GM23248 (cell line): Measurements from ENCODE around the gene NUB1. TPM values are rescaled to one million over a fixed set of nuclear protein-coding genes. Genes with fewer than 3 reads are reported as not detected.

Experiments used
- DNase-seq: peaks from one replicate; pipeline ENCODE4 v3.0.0-alpha.2; 2015
- H2AFZ ChIP-seq: fragments of 200-600 bp; sonication (generic); 2 replicates; pipeline ENCODE4 v1.6.1; 2016; ENCODE audit warnings: antibody characterized with exemption
- H3F3A ChIP-seq: fragments of 200-600 bp; sonication (generic); 2 replicates; pipeline ENCODE4 v1.6.1; 2016; ENCODE audit warnings: mild to moderate bottlenecking, antibody characterized with exemption, mixed run types; ENCODE audit not compliant: insufficient read depth
- H3K27ac ChIP-seq: fragments of 200-600 bp; sonication (generic); 2 replicates; pipeline ENCODE4 v1.5.1; 2016; ENCODE audit warnings: mild to moderate bottlenecking
- H3K27me3 ChIP-seq: fragments of 200-600 bp; sonication (generic); replicated peaks from 2 replicates; pipeline ENCODE4 v1.6.1; 2016; ENCODE audit warnings: mild to moderate bottlenecking; ENCODE audit not compliant: insufficient read depth
- H3K36me3 ChIP-seq: fragments of 200-600 bp; sonication (generic); 2 replicates; pipeline ENCODE4 v1.6.1; 2016; ENCODE audit warnings: low read depth, mild to moderate bottlenecking
- H3K4me1 ChIP-seq: fragments of 200-600 bp; sonication (generic); 2 replicates; pipeline ENCODE4 v1.6.1; 2016; ENCODE audit warnings: mild to moderate bottlenecking; ENCODE audit not compliant: insufficient read depth
- H3K4me2 ChIP-seq: fragments of 200-600 bp; sonication (generic); one replicate; pipeline ENCODE4 v1.6.1; 2016; ENCODE audit warnings: mild to moderate bottlenecking; ENCODE audit not compliant: unreplicated experiment
- H3K4me3 ChIP-seq: fragments of 200-600 bp; sonication (generic); 2 replicates; pipeline ENCODE4 v1.5.1; 2016; ENCODE audit warnings: mild to moderate bottlenecking
- H3K79me2 ChIP-seq: fragments of 200-600 bp; sonication (generic); 2 replicates; pipeline ENCODE4 v1.6.1; 2016; ENCODE audit warnings: mild to moderate bottlenecking; ENCODE audit not compliant: insufficient read depth
- H3K9ac ChIP-seq: fragments of 200-600 bp; sonication (generic); 2 replicates; pipeline ENCODE4 v1.6.1; 2016; ENCODE audit warnings: mild to moderate bottlenecking
- H3K9me2 ChIP-seq: fragments of 200-600 bp; sonication (generic); 2 replicates; pipeline ENCODE4 v1.6.1; 2016; ENCODE audit warnings: mixed run types, mild to moderate bottlenecking, moderate library complexity; ENCODE audit not compliant: insufficient read depth
- H3K9me3 ChIP-seq: fragments of 200-600 bp; sonication (generic); one replicate; pipeline ENCODE4 v1.6.1; 2017; ENCODE audit warnings: low read depth
- H4K20me1 ChIP-seq: fragments of 200-600 bp; sonication (generic); 2 replicates; pipeline ENCODE4 v1.6.0; 2016; ENCODE audit not compliant: insufficient read depth
- EZH2 ChIP-seq: fragments of 200-600 bp; sonication (generic); IDR thresholded peaks from 2 replicates; pipeline ENCODE4 v1.6.1; 2018; ENCODE audit warnings: antibody characterized with exemption, mild to moderate bottlenecking; ENCODE audit not compliant: insufficient read depth, poor library complexity, severe bottlenecking
- EZH2phosphoT487 ChIP-seq: fragments of 200-600 bp; sonication (generic); IDR thresholded peaks from 2 replicates; pipeline ENCODE4 v1.6.1; 2018; ENCODE audit warnings: antibody characterized with exemption, moderate library complexity, mild to moderate bottlenecking, low read depth; ENCODE audit not compliant: insufficient read depth
- WGBS, 2 experiments: methylation state at CpG; one replicate each; pipeline ENCODE4 v1.1.6; 2015 to 2017; ENCODE audit warnings: low lambda C conversion rate in 2 of 2, low coverage in 1 of 2; ENCODE audit errors: missing lambda C conversion rate in 2 of 2; 5-methylcytosine and 5-hydroxymethylcytosine counted together
- in situ Hi-C: fragments of 300-500 bp; cut with MboI; formaldehyde crosslinking; loops from 2 replicates; pipeline ENCODE4 v1.15.0; 2020
- polyA plus RNA-seq: library from polyadenylated mRNA; unstranded; fragments of >200 nt; fragmentation: Nextera tagmentation; extraction: Ambion mirVana; gene quantifications from 2 replicates; pipeline ENCODE4 v1.2.1, GENCODE V29; 2016
- total RNA-seq: library from RNA; depleted of rRNA; stranded (reverse); fragments of >200 nt; shearing (Covaris generic); gene quantifications from 2 replicates; pipeline ENCODE4 v1.2.3, GENCODE V29; 2014

NUB1 gene
- total and polyA plus RNA-seq, 2 experiments from 2014 or later, result 43.4 to 48.0 TPM

GRCh38 chr7:151415375-151416105 is 73.9 kb downstream of the NUB1 start:
- TF ChIP-seq EZH2, result no peak
- no peak for TF ChIP-seq EZH2phosphoT487
- Histone ChIP-seq H3F3A (no peaks in the 10 kb centered on the region), H4K20me1 (no peaks in the 10 kb centered on the region), H3K4me3 (no peak overlapping the region), H3K9me2 (no peaks in the 10 kb centered on the region), H3K9me3 (peaks cover 4% of the 10 kb centered on the region), H3K27me3 (peaks cover 43% of the 10 kb centered on the region), H2AFZ (no peak overlapping the region), H3K4me2 (no peak overlapping the region), H3K9ac (no peak overlapping the region), H3K4me1 (no peaks in the 10 kb centered on the region), H3K36me3 (no peaks in the 10 kb centered on the region), H3K27ac (no peak overlapping the region), H3K79me2 (no peaks in the 10 kb centered on the region)
- 34 to 41% methylated on average over 3 of the region's 3 CpGs for WGBS, 2 experiments
- peak; percentile 23 for DNase-seq
- in situ Hi-C loops, result no loop called here

GRCh38 chr7:151416112-151416940 is 74.7 kb downstream of the NUB1 start:
- H3K9me3 ChIP-seq, result peaks cover 4% of the 10 kb centered on the region
- H3K9me2 ChIP-seq, result no peaks in the 10 kb centered on the region
- H3K79me2 ChIP-seq, result no peaks in the 10 kb centered on the region
- H3K27ac ChIP-seq, result no peak overlapping the region
- no peak overlapping the region for H2AFZ ChIP-seq
- no peaks in the 10 kb centered on the region for H3F3A ChIP-seq
- DNase-seq, result no peak
- no peaks in the 10 kb centered on the region for H3K4me1 ChIP-seq
- no peak overlapping the region for H3K4me2 ChIP-seq
- no peaks in the 10 kb centered on the region for H3K36me3 ChIP-seq
- no peak overlapping the region for H3K9ac ChIP-seq
- in situ Hi-C loops, result no loop called here
- H3K4me3 ChIP-seq, result no peak overlapping the region
- H4K20me1 ChIP-seq, result no peaks in the 10 kb centered on the region
- TF ChIP-seq EZH2phosphoT487 (no peak), EZH2 (no peak)
- 43 to 48% methylated on average over 10 of the region's 10 CpGs for WGBS, 2 experiments
- peaks cover 35% of the 10 kb centered on the region for H3K27me3 ChIP-seq

GRCh38 chr7:151416941-151417315 is 75.3 kb downstream of the NUB1 start:
- H3F3A ChIP-seq, result no peaks in the 10 kb centered on the region
- H3K9ac ChIP-seq, result no peak overlapping the region
- TF ChIP-seq EZH2 (no peak), EZH2phosphoT487 (no peak)
- in situ Hi-C loops, result no loop called here
- H3K4me2 ChIP-seq, result no peak overlapping the region
- no peaks in the 10 kb centered on the region for H4K20me1 ChIP-seq
- 40% methylated on average over 11 of the region's 11 CpGs for WGBS, 2 experiments
- no peaks in the 10 kb centered on the region for H3K4me1 ChIP-seq
- peaks cover 30% of the 10 kb centered on the region for H3K27me3 ChIP-seq
- DNase-seq, result no peak
- no peak overlapping the region for H3K27ac ChIP-seq
- H3K4me3 ChIP-seq, result no peak overlapping the region
- H3K9me2 ChIP-seq, result no peaks in the 10 kb centered on the region
- H2AFZ ChIP-seq, result no peak overlapping the region
- no peaks in the 10 kb centered on the region for H3K36me3 ChIP-seq
- H3K79me2 ChIP-seq, result no peaks in the 10 kb centered on the region
- H3K9me3 ChIP-seq, result peaks cover 4% of the 10 kb centered on the region

GRCh38 chr7:151420144-151420543 is 78.5 kb downstream of the NUB1 start:
- no peak overlapping the region for H3K9ac ChIP-seq
- no peaks in the 10 kb centered on the region for H3K79me2 ChIP-seq
- no peak for TF ChIP-seq EZH2
- H4K20me1 ChIP-seq, result no peaks in the 10 kb centered on the region
- H3K4me1 ChIP-seq, result no peaks in the 10 kb centered on the region
- no peak overlapping the region for H3K4me3 ChIP-seq
- no peak overlapping the region for H3K27ac ChIP-seq
- no peaks in the 10 kb centered on the region for H3K9me2 ChIP-seq
- H3K9me3 ChIP-seq, result peaks cover 4% of the 10 kb centered on the region
- H2AFZ ChIP-seq, result no peak overlapping the region
- in situ Hi-C loops, result no loop called here
- H3K36me3 ChIP-seq, result no peaks in the 10 kb centered on the region
- H3F3A ChIP-seq, result no peaks in the 10 kb centered on the region
- no peak for DNase-seq
- no peak overlapping the region for H3K4me2 ChIP-seq
- 22 to 27% methylated on average over 5 of the region's 5 CpGs for WGBS, 2 experiments
- peaks cover 14% of the 10 kb centered on the region; the same call in 1 of the 2 replicates for H3K27me3 ChIP-seq
